G401.6 (cell line): ENCODE data around the gene DERL2.
"Not testable (repeated sequence)": the region's sequence is repeated elsewhere in the genome, so short reads cannot be mapped to it uniquely, and the experiment has no call there.

ENCODE experiments used
- FAIRE-seq: peaks from 2 replicates; lab custom pipeline; 2012; peaks lifted over from hg19 to GRCh38; lab: Jason Lieb, UNC

Gene DERL2

GRCh38 chr17:5435781-5436315 is 50.1 kb downstream of the DERL2 start:
- not testable (repeated sequence) for FAIRE-seq

- no peak for FAIRE-seq
These were observed 51.0 kb downstream of the DERL2 start for GRCh38 chr17:5434984-5435383.

- no peak for FAIRE-seq
These were observed 53.9 kb downstream of the DERL2 start for GRCh38 chr17:5431949-5432556.

- not testable (repeated sequence) for FAIRE-seq
These were observed 54.7 kb downstream of the DERL2 start for GRCh38 chr17:5431234-5431633.

- no peak for FAIRE-seq
These were observed 55.5 kb downstream of the DERL2 start for GRCh38 chr17:5430413-5430999.

- no peak for FAIRE-seq
These were observed 56.6 kb downstream of the DERL2 start for GRCh38 chr17:5429191-5429887.

- no peak for FAIRE-seq
These were observed 60.2 kb downstream of the DERL2 start for GRCh38 chr17:5425826-5426225.

GRCh38 chr17:5424909-5425308 is 61.1 kb downstream of the DERL2 start:
- FAIRE-seq = no peak

GRCh38 chr17:5422505-5422904 is 63.5 kb downstream of the DERL2 start:
- FAIRE-seq = no peak
